NCI-H748 treated with DMSO at 0.1 percent for 48 hours (cell line): ENCODE data around the gene H2BK1.
A peak's percentile ranks its signal among the peaks of the same experiment; 100 is the strongest.

Source experiments
- DNase-seq: peaks from one replicate; lab custom pipeline; 2025; lab: John Stamatoyannopoulos, UW

Gene H2BK1

GRCh38 chr7:151245360-151246101 lies 35.2 kb upstream of the H2BK1 start:
- DNase-seq = no peak

- no peak for DNase-seq
Measured at GRCh38 chr7:151244841-151245346, 34.6 kb upstream of the H2BK1 start.

GRCh38 chr7:151244196-151244840 lies 34.0 kb upstream of the H2BK1 start:
- peak; percentile 41 for DNase-seq

- DNase-seq = no peak
Measured at GRCh38 chr7:151243408-151244195, 33.3 kb upstream of the H2BK1 start.

GRCh38 chr7:151243045-151243349 lies 32.7 kb upstream of the H2BK1 start:
- DNase-seq = no peak

GRCh38 chr7:151242159-151243044 lies 32.1 kb upstream of the H2BK1 start:
- no peak for DNase-seq

GRCh38 chr7:151241755-151242096 lies 31.4 kb upstream of the H2BK1 start:
- no peak for DNase-seq

GRCh38 chr7:151240942-151241754 lies 30.9 kb upstream of the H2BK1 start:
- no peak for DNase-seq

GRCh38 chr7:151240536-151240935 lies 30.2 kb upstream of the H2BK1 start:
- DNase-seq = no peak

GRCh38 chr7:151239837-151240459 lies 29.7 kb upstream of the H2BK1 start:
- DNase-seq = no peak

GRCh38 chr7:151238924-151239836 lies 28.9 kb upstream of the H2BK1 start:
- no peak for DNase-seq

GRCh38 chr7:151238190-151238810 lies 28.0 kb upstream of the H2BK1 start:
- no peak for DNase-seq

- no peak for DNase-seq
Measured at GRCh38 chr7:151237244-151238189, 27.2 kb upstream of the H2BK1 start.

GRCh38 chr7:151236406-151236805 lies 26.1 kb upstream of the H2BK1 start:
- no peak for DNase-seq

- no peak for DNase-seq
Measured at GRCh38 chr7:151235091-151235787, 25.0 kb upstream of the H2BK1 start.

- DNase-seq = no peak
Measured at GRCh38 chr7:151233804-151234203, 23.5 kb upstream of the H2BK1 start.
